Measurements from ENCODE around the gene GPR146. TPM values are rescaled to one million over a fixed set of nuclear protein-coding genes. Genes with fewer than 3 reads are reported as not detected.
A peak's percentile ranks its signal among the peaks of the same experiment; 100 is the strongest.

The GPR146 gene
- total and polyA plus RNA-seq, 9 donors = 6.1 to 25.0 (median 8.4) TPM

DNA sequence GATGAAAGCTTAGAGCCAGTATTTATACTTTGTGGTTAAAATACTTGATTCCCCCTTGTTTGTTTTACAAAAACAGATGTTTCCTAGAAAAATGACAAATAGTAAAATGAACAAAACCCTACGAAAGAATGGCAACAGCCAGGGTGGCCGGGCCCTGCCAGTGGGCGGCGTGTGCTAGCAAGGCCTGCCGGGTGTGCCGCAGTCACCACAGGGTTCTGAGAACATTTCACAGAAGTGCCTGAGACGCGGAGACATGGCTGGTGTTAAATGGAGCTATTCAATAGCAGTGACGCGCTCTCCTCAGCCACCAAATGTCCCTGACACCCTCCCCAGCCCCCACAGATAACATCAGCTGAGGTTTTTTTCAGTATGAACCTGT lies 14.5 kb downstream of the GPR146 start:
- WGBS, 3 donors = 73 to 87% (median 84%) methylated on average over 10 of the region's 10 CpGs
- Histone ChIP-seq H3K36me3 (no peaks in the 10 kb centered on the region), H3K4me3 (no peak overlapping the region), H3K4me1 (ENCODE audit: insufficient read depth) (peaks cover 15% of the 10 kb centered on the region), H3K9me3 (no peaks in the 10 kb centered on the region), H3K27me3 (no peaks in the 10 kb centered on the region), H3K27ac (peak overlapping the region in 1 of 2 donors; percentile 20)
- no peak for DNase-seq
- intact Hi-C loops (cut with DNase I) = no loop called here
- TF ChIP-seq, protein P1, sequence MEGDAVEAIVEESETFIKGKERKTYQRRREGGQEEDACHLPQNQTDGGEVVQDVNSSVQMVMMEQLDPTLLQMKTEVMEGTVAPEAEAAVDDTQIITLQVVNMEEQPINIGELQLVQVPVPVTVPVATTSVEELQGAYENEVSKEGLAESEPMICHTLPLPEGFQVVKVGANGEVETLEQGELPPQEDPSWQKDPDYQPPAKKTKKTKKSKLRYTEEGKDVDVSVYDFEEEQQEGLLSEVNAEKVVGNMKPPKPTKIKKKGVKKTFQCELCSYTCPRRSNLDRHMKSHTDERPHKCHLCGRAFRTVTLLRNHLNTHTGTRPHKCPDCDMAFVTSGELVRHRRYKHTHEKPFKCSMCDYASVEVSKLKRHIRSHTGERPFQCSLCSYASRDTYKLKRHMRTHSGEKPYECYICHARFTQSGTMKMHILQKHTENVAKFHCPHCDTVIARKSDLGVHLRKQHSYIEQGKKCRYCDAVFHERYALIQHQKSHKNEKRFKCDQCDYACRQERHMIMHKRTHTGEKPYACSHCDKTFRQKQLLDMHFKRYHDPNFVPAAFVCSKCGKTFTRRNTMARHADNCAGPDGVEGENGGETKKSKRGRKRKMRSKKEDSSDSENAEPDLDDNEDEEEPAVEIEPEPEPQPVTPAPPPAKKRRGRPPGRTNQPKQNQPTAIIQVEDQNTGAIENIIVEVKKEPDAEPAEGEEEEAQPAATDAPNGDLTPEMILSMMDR (IDR thresholded peaks at IDR 0.05) = no peak
- TF ChIP-seq EP300 (IDR thresholded peaks at IDR 0.05) = no peak
- no peak for TF ChIP-seq POLR2A (IDR thresholded peaks at IDR 0.05)

DNA sequence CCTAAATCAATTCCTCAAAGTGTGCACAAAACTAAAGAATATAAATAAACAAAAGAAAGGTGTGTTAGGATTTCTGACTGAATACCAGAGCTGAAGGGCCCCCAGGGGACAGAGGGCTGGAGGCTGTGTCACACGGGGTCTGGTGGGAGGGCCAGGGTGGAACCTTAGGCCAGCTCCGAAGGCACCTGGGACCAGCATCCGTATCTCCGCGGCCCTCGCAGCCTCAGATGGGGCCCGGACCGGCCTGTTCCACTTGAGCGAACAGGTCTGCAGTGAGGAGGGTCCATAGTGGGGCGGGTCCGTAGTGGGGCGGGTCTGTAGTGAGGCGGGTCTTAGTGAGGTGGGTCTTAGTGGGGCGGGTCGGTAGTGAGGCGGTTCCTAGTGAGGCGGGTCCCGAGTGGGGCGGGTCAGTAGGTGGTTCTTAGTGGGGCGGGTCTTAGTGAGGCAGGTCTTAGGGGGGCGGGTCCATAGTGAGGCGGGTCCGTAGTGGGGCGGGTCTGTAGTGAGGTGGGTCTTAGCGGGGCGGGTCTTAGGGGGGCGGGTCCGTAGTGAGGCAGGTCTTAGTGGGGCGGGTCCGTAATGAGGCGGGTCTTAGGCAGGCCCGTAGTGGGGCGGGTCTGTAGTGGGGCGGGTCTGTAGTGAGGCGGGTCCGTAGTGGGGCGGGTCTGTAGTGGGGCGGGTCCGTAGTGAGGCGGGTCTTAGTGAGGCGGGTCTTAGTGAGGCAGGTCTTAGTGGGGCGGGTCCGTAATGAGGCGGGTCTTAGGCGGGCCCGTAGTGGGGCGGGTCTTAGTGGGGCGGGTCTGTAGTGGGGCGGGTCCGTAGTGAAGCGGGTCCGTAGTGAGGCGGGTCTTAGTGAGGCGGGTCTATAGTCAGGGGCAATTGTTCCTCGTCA lies 15.1 kb downstream of the GPR146 start:
- intact Hi-C loops (cut with DNase I) = loop anchor here in 1 of 4 donors (10.0 kb wide), 1 partner anchor 145 kb away; no protein-coding TSS in a partner anchor

DNA sequence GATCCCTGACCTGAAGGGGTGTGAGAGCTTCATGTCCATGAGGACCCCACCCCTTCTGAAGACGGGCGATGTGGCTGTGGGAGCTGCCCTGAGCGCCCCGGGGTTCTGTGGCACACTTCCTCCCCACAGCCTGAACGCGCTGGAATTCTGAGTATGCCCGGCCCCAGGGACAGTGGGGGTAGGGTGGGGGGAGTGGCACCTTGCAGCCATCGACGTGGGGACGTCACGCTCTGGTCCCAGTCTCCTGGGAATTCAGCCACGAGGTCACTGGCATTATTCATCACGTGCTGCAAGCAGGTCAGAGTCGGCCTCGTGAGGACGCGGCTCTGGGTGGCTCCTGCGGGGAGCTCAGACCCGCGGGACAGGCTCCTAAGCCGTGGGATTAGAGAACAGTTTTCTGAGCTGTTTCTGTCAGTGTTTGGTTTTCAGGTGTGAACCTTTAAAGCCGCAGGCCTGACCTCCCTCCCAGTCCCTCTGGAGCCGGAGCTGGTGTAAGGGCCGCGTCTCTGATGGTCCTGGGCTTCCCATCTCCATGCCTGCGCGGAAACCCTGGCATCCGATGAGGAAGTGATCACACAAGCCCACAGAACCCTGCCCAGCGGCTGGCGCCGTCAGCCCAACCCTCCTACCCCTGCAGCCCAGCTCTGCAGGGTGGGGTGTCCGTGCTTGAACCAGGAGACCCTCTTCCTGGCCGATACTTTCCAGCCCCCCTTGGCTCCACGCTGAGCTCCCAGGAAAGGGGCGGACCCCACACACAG lies 16.1 kb downstream of the GPR146 start:
- H3K36me3 ChIP-seq = no peaks in the 10 kb centered on the region
- TF ChIP-seq, protein P1 (IDR thresholded peaks at IDR 0.05) = no peak
- TF ChIP-seq POLR2A (IDR thresholded peaks at IDR 0.05) (no peak), EP300 (IDR thresholded peaks at IDR 0.05) (no peak)
- 67 to 77% (median 73%) methylated on average over 34 to 35 of the region's 35 CpGs for WGBS, 3 donors
- H3K4me3 ChIP-seq = no peak overlapping the region
- DNase-seq = no peak
- H3K27ac ChIP-seq = peak overlapping the region in 1 of 2 donors; percentile 33
- no peaks in the 10 kb centered on the region for H3K9me3 ChIP-seq
- H3K4me1 ChIP-seq (ENCODE audit: insufficient read depth) = peaks cover 11% of the 10 kb centered on the region
- intact Hi-C loops (cut with DNase I) = loop anchor here in 1 of 4 donors (10.0 kb wide), 1 partner anchor 146 kb away; no protein-coding TSS in a partner anchor
- no peaks in the 10 kb centered on the region for H3K27me3 ChIP-seq

More for the DNA sequence above, 15.1 kb downstream of the GPR146 start:
- peaks cover 12% of the 10 kb centered on the region for H3K4me1 ChIP-seq (ENCODE audit: insufficient read depth)
- WGBS, 3 donors = 52 to 53% (median 53%) methylated on average over 51 to 54 of the region's 55 CpGs
- no peaks in the 10 kb centered on the region for H3K27me3 ChIP-seq
- H3K36me3 ChIP-seq = no peaks in the 10 kb centered on the region
- no peak overlapping the region for H3K4me3 ChIP-seq
- TF ChIP-seq POLR2A (IDR thresholded peaks at IDR 0.05) = no peak
- no peak for TF ChIP-seq EP300 (IDR thresholded peaks at IDR 0.05)
- TF ChIP-seq, protein P1 (IDR thresholded peaks at IDR 0.05) = no peak
- peak overlapping the region in 1 of 2 donors; percentile 20 for H3K27ac ChIP-seq
- no peaks in the 10 kb centered on the region for H3K9me3 ChIP-seq
- no peak for DNase-seq

DNA sequence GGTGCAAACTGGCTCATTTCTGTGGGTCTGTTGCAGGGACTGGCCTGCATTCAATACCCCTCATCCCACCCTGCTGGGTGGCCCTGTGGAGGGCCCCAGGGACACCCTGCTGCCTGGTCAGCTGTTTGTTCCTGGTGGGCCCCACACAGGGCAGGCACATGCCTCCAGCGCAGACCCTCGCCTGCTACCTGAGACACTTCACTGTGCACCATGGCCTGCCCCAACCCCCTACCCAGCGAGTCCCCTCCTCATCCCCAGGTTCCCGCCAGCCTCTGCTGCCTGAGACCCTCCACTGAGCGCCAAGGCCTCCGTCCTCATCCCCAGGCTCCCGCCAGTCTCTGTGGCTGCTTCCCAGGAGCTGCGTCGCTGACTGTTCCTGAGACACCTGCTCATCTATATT lies 16.8 kb downstream of the GPR146 start:
- H3K4me1 ChIP-seq (ENCODE audit: insufficient read depth) = peaks cover 6% of the 10 kb centered on the region
- WGBS, 3 donors = 90 to 97% (median 96%) methylated on average over 9 of the region's 9 CpGs
- no peak overlapping the region for H3K27ac ChIP-seq

More for the DNA sequence above, 16.8 kb downstream of the GPR146 start:
- intact Hi-C loops (cut with DNase I) = loop anchor here in 1 of 4 donors (10.0 kb wide), 1 partner anchor 146 kb away; no protein-coding TSS in a partner anchor
- TF ChIP-seq, protein P1 (IDR thresholded peaks at IDR 0.05) = no peak
- TF ChIP-seq POLR2A (IDR thresholded peaks at IDR 0.05) (no peak), EP300 (IDR thresholded peaks at IDR 0.05) (no peak)
- no peaks in the 10 kb centered on the region for H3K27me3 ChIP-seq
- no peak for DNase-seq
- H3K36me3 ChIP-seq = no peaks in the 10 kb centered on the region
- no peaks in the 10 kb centered on the region for H3K9me3 ChIP-seq
- no peak overlapping the region for H3K4me3 ChIP-seq
